Esophagus muscularis mucosa (tissue), 4 donors: ENCODE measurements around the gene UQCRC2. TPM values are rescaled to one million over a fixed set of nuclear protein-coding genes. Genes with fewer than 3 reads are reported as not detected.
A peak's percentile ranks its signal among the peaks of the same experiment; 100 is the strongest.

ENCODE experiments used
- DNase-seq: peaks from one replicate; pipeline ENCODE4 v3.0.0-alpha.2; 2017; ENCODE audit errors: extremely low spot score
- H3K27ac ChIP-seq, 4 donors: fragments of 200-600 bp; sonication (generic); replicated peaks in 1 of 4; 1 replicate in 3 of 4; 2 replicates in 1 of 4; pipeline ENCODE4 v1.5.1; 2016 to 2019; ENCODE audit warnings: mild to moderate bottlenecking in 1 of 4
- H3K27me3 ChIP-seq, 4 donors: fragments of 200-600 bp; sonication (generic); one replicate each; pipeline versions ENCODE4 v1.5.1 to v1.6.0; 2016 to 2019
- H3K36me3 ChIP-seq, 4 donors: fragments of 200-600 bp; sonication (generic); one replicate each; pipeline ENCODE4 v1.5.1; 2016 to 2019
- H3K4me1 ChIP-seq, 4 donors: fragments of 200-600 bp; sonication (generic); one replicate each; pipeline ENCODE4 v1.5.1; 2016 to 2019
- H3K4me3 ChIP-seq, 4 donors: fragments of 200-600 bp; sonication (generic); 1 replicate in 2 of 4; 2 replicates in 2 of 4; pipeline ENCODE4 v1.5.1; 2016 to 2019; ENCODE audit warnings: mild to moderate bottlenecking in 4 of 4, moderate library complexity in 1 of 4
- H3K9me3 ChIP-seq, 4 donors: fragments of 200-600 bp; sonication (generic); 1 replicate in 3 of 4; 2 replicates in 1 of 4; pipeline ENCODE4 v1.5.1; 2016 to 2019
- EP300 ChIP-seq: sonication (generic); formaldehyde crosslinking; IDR thresholded peaks from one replicate; pipeline ENCODE4 v1.6.1; 2017; ENCODE audit warnings: antibody characterized with exemption
- POLR2A ChIP-seq: fragments of 450-650 bp; IDR thresholded peaks from one replicate; pipeline ENCODE4 v1.6.1; 2017; ENCODE audit warnings: antibody characterized with exemption, moderate library complexity, mild to moderate bottlenecking, low read depth
- POLR2AphosphoS5 ChIP-seq, 2 donors: sonication (generic); formaldehyde crosslinking; IDR thresholded peaks; one replicate each; pipeline ENCODE4 v1.6.1; 2017; ENCODE audit warnings: antibody characterized with exemption in 2 of 2
- WGBS: methylation state at CpG from one replicate; pipeline ENCODE4 v1.1.5; 2018; 5-methylcytosine and 5-hydroxymethylcytosine counted together
- intact Hi-C: fragments of 100-400 bp; cut with DNase I; formaldehyde crosslinking; loops from one replicate; pipeline ENCODE4 v1.15.1; 2023
- total RNA-seq, 4 donors: library from RNA; depleted of rRNA; stranded (reverse); fragments of >200 nt; gene quantifications; one replicate each; pipeline versions ENCODE4 v1.1.0 to v1.2.1, GENCODE V29; 2016
- TF ChIP-seq, protein P1 (sequence below), 3 experiments: fragments of 200-600 bp in 2 of 3; fragments of 450-650 bp in 1 of 3; sonication (generic) in 2 of 3; IDR thresholded peaks; one replicate each; pipeline ENCODE4 v1.5.1; 2017 to 2019; ENCODE audit warnings: antibody characterized with exemption in 3 of 3, mild to moderate bottlenecking in 2 of 3, moderate library complexity in 1 of 3

The UQCRC2 gene
- total RNA-seq, 4 donors from 2014 or later: 147 to 209 (median 186) TPM

DNA sequence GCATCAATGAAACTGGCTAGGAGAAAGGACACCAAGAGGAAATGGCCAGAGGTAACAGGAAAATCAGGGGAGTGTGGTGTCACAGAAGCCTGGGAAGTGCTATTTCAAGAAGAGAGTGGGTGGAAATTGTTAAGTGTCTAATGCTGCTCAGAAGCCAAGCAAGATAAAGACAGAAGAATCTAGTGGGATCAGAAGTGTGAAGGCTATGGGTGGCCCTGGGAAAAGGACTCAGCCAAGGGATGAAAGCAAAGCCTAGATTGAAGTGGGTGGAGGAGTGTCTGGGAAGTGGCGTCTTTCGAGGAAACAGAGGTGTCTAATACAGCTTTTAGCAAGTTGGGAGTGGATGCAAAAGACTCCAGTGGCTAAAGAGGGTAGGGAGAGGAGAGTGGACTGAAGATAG lies 34.3 kb downstream of the UQCRC2 start:
- peak overlapping the region in 1 of 4 donors; percentile 42 for H3K27ac ChIP-seq
- DNase-seq: no peak
- peaks cover 10 to 35% (median 29%) of the 10 kb centered on the region in 4 donors for H3K36me3 ChIP-seq
- TF ChIP-seq POLR2AphosphoS5 (IDR thresholded peaks at IDR 0.05): no peak
- TF ChIP-seq, protein P1, sequence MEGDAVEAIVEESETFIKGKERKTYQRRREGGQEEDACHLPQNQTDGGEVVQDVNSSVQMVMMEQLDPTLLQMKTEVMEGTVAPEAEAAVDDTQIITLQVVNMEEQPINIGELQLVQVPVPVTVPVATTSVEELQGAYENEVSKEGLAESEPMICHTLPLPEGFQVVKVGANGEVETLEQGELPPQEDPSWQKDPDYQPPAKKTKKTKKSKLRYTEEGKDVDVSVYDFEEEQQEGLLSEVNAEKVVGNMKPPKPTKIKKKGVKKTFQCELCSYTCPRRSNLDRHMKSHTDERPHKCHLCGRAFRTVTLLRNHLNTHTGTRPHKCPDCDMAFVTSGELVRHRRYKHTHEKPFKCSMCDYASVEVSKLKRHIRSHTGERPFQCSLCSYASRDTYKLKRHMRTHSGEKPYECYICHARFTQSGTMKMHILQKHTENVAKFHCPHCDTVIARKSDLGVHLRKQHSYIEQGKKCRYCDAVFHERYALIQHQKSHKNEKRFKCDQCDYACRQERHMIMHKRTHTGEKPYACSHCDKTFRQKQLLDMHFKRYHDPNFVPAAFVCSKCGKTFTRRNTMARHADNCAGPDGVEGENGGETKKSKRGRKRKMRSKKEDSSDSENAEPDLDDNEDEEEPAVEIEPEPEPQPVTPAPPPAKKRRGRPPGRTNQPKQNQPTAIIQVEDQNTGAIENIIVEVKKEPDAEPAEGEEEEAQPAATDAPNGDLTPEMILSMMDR (IDR thresholded peaks at IDR 0.05): no peak
- no peak for TF ChIP-seq POLR2A
- TF ChIP-seq EP300: no peak
- H3K4me3 ChIP-seq: no peak overlapping the region
- 75% methylated on average over 2 of the region's 2 CpGs for WGBS
- peaks cover 6 to 28% (median 18%) of the 10 kb centered on the region in 4 donors for H3K4me1 ChIP-seq
- H3K9me3 ChIP-seq: no peaks in the 10 kb centered on the region
- no peaks in the 10 kb centered on the region for H3K27me3 ChIP-seq
- intact Hi-C loops: no loop called here

DNA sequence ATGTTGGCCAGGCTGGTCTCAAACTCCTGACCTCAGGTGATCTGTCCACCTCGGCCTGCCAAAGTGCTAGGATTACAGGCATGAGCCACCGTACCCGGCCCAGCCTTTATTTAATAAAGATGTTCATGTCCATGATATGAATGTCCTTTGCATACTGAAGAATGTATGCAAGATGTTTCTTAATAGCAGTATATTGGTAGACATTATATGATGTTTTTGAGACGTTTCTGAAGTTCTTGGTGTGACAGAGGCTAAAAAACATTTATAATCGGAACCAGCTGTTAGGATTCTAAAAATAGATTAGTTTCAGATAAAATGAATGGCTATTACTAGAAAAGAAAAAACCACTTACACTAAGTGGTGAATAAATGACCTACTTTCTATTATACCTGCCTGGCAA lies 36.0 kb downstream of the UQCRC2 start:
- H3K27ac ChIP-seq: no peak overlapping the region
- intact Hi-C loops: no loop called here
- no peaks in the 10 kb centered on the region for H3K27me3 ChIP-seq
- 43% methylated on average over 5 of the region's 5 CpGs for WGBS
- H3K4me1 ChIP-seq: peaks cover 6 to 28% (median 18%) of the 10 kb centered on the region in 4 donors
- TF ChIP-seq POLR2A (no peak), EP300 (no peak), POLR2AphosphoS5 (IDR thresholded peaks at IDR 0.05) (no peak)
- TF ChIP-seq, protein P1 (IDR thresholded peaks at IDR 0.05): no peak
- peaks cover 0 to 19% (median 13%) of the 10 kb centered on the region in 4 donors for H3K36me3 ChIP-seq
- H3K9me3 ChIP-seq: no peaks in the 10 kb centered on the region
- DNase-seq: no peak
- H3K4me3 ChIP-seq: no peak overlapping the region

DNA sequence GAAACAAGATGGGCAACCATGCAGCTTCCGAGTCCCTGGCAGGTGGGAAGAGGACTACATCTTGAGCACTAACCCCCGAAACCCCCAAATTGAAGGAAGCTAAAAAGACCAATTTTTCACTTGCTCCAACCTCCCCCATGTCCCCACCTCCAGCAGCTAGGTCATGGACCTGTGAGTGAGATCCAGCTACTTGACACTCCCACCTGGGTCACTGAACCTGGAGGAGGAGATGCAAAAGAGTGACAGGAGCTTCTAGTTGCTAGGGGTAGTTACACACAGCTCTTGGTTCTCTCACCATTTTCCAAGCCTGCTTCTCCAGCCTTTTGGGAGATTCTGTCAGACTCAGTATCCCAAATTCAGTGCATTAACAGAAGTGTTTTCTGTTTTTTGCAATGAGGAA lies 36.6 kb downstream of the UQCRC2 start:
- Histone ChIP-seq H3K9me3 (no peaks in the 10 kb centered on the region), H3K4me1 (peaks cover 6 to 28% (median 18%) of the 10 kb centered on the region in 4 donors), H3K36me3 (peaks cover 0 to 13% (median 7%) of the 10 kb centered on the region in 4 donors), H3K4me3 (no peak overlapping the region), H3K27ac (no peak overlapping the region), H3K27me3 (no peaks in the 10 kb centered on the region)
- no peak for DNase-seq
- WGBS: 92% methylated on average over 2 of the region's 2 CpGs
- intact Hi-C loops: no loop called here
- TF ChIP-seq POLR2AphosphoS5 (IDR thresholded peaks at IDR 0.05) (no peak), POLR2A (no peak), EP300 (no peak)
- TF ChIP-seq, protein P1 (IDR thresholded peaks at IDR 0.05): no peak

DNA sequence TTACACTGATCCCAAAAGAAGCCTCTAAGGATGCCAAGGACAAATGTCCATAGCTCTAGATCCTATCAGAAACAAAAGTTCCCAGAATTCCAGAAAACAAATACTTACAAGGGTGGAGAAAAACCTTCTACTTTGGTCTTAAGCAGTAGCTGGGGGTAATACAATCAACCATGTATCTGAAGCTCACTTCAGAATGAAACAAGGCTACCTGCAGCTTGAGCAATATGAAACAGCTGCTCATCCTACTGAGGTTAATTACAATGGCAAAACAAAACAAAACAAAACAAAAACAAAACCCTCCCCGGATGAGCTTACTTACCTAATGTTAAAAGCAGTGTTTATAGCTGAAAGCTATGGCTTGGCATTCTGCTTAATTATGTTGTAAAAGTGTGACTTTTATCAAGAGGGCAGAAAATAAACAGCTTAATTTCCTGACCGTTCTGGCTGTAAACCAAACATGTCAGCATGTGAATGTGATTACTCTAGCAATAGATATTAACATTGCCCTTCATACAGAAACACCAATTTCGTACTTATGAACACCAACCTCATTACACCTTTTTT lies 37.3 kb downstream of the UQCRC2 start:
- no peak for TF ChIP-seq POLR2AphosphoS5 (IDR thresholded peaks at IDR 0.05)
- TF ChIP-seq POLR2A: no peak
- TF ChIP-seq, protein P1 (IDR thresholded peaks at IDR 0.05): no peak
- TF ChIP-seq EP300: no peak
- Histone ChIP-seq H3K27ac (no peak overlapping the region), H3K4me1 (peaks cover 6 to 28% (median 17%) of the 10 kb centered on the region in 4 donors), H3K27me3 (no peaks in the 10 kb centered on the region), H3K4me3 (no peak overlapping the region), H3K9me3 (no peaks in the 10 kb centered on the region), H3K36me3 (peaks cover 0 to 6% (median under 1%) of the 10 kb centered on the region in 4 donors)
- WGBS: 56% methylated on average over 3 of the region's 3 CpGs
- intact Hi-C loops: no loop called here
- no peak for DNase-seq

DNA sequence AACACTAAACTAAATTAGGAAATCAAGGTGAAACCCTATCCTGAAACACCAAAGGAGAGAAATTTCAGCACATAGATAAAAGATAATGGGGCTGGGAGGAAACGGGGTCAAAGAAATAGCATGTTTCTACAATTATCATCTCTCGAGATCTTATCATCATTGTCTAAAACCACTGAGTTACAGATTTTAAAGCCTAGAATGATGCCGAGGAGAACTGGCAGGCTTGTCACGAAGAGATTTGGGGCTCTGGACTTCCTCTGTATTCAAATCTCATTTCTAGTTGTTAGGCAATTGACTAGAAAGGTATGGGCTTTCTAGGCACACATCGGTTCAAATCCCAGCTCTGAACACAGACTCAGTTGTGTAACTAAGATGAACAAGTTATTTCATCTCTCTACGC lies 38.5 kb downstream of the UQCRC2 start:
- Histone ChIP-seq H3K27me3 (no peaks in the 10 kb centered on the region), H3K36me3 (no peaks in the 10 kb centered on the region), H3K4me1 (peaks cover 6 to 28% (median 14%) of the 10 kb centered on the region in 4 donors), H3K4me3 (no peak overlapping the region), H3K9me3 (no peaks in the 10 kb centered on the region), H3K27ac (no peak overlapping the region)
- DNase-seq: no peak
- TF ChIP-seq POLR2A (no peak), EP300 (no peak), POLR2AphosphoS5 (IDR thresholded peaks at IDR 0.05) (no peak)
- TF ChIP-seq, protein P1 (IDR thresholded peaks at IDR 0.05): no peak
- 77% methylated on average over 6 of the region's 6 CpGs for WGBS
- intact Hi-C loops: no loop called here
